Measurements from ENCODE around the gene RIMS1. TPM values are rescaled to one million over a fixed set of nuclear protein-coding genes. Genes with fewer than 3 reads are reported as not detected.

The RIMS1 gene
- total and polyA plus RNA-seq, 9 of the 15 experiments (the other 6 are each of a cell fraction or from before 2014, with no cell fraction given) = not detected

DNA sequence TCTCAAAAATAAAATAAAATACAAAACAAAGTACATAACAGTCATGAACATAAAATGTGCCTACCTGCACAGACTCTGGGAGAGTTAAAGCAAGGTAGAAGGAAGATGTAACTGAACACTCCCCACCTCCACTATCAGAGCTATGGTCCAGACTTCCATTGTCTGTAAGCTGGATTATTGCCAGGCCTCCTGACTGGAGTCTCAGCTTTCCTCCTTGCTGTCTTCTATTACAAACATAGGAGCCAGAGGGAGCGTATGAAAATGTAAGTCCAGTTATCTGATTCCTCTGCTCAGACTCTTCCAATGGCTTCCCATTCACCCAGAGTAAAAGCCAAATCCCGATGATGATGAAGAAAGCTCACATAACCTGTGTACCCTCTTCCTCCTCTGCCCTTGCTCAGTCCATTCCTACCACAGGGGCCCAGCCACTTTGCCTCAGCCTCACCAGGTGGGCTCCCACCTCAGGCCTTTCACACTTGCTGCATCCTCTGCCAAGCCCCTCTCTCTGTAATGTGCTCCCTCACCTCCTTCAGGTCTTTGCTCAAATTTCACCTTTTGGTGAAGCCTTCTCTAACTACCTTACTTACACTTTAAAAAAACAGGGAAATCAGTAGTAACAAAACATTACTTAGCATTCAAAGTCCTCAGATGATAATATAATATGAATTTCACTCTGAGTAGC lies 194.1 kb downstream of the RIMS1 start (continued):
- no peak for TF ChIP-seq CLOCK (CRISPR knock-in tag; IDR thresholded peaks at IDR 0.05; ENCODE audit: borderline replicate concordance)
- TF ChIP-seq GABPB2 (CRISPR knock-in tag; conservative IDR thresholded peaks at IDR 0.05) = no peak

GRCh38 chr6:72081871-72082270 lies 195.5 kb downstream of the RIMS1 start:
- in situ Hi-C loops (cut with MboI) = loop anchor here (10.0 to 25.0 kb wide), 2 partner anchors 545 to 697 kb away; no protein-coding TSS in a partner anchor
- BruUV-seq (replicated peaks) = no TSS peak
- H3K36me3 ChIP-seq (ENCODE audit: control insufficient read depth, insufficient read depth, low read length) = no peaks in the 10 kb centered on the region

More at GRCh38 chr6:72081871-72082270, 195.5 kb downstream of the RIMS1 start:
- intact Hi-C loops (cut with micrococcal nuclease) = no loop called here
- Histone ChIP-seq H3K27me3 (ENCODE audit: control insufficient read depth in 2 of 2, insufficient read depth in 2 of 2, low read length in 2 of 2) (no peaks in the 10 kb centered on the region), H3K9me1 (ENCODE audit: control insufficient read depth, insufficient read depth, low read length) (no peaks in the 10 kb centered on the region), H3K4me3 (no peak overlapping the region), H3K9me3 (replicated peaks; ENCODE audit: control insufficient read depth, insufficient read depth, low read depth, low read length) (no peaks in the 10 kb centered on the region), H3K27ac (ENCODE audit: extremely low read depth, low read depth, low read length) (no peak overlapping the region), H4K20me1 (replicated peaks; ENCODE audit: control insufficient read depth, insufficient read depth, low read length) (no peaks in the 10 kb centered on the region), H3K9ac (ENCODE audit: insufficient read depth in 1 of 2, low read depth in 2 of 2, low read length in 2 of 2) (no peak overlapping the region), H3K4me1 (replicated peaks in 1 of 2; ENCODE audit: control insufficient read depth in 2 of 2, insufficient read depth in 2 of 2, low read length in 2 of 2) (no peaks in the 10 kb centered on the region), H2AFZ (ENCODE audit: low read depth, low read length) (no peak overlapping the region), H3K79me2 (ENCODE audit: control insufficient read depth, insufficient read depth, low read length) (no peaks in the 10 kb centered on the region), H3K4me2 (ENCODE audit: insufficient read depth, low read length) (no peak overlapping the region)
- ChIA-PET POLR2A (no interaction called here), CTCF (ENCODE audit: low intra/inter-chr PET ratio) (no interaction called here)
- DNase-seq (ENCODE audit: extremely low read depth in 1 of 4, low spot score in 3 of 4) (no peak), ATAC-seq (no peak), FAIRE-seq (no peak)
- TF ChIP-seq HDAC6 (IDR thresholded peaks at IDR 0.05; ENCODE audit: low read depth, low read length) = no peak
- TF ChIP-seq SRSF9 (IDR thresholded peaks at IDR 0.05; ENCODE audit: borderline replicate concordance, low read depth, low read length) = no peak
- no peak for TF ChIP-seq PPARD (CRISPR knock-in tag; IDR thresholded peaks at IDR 0.05)
- TF ChIP-seq, protein P1, sequence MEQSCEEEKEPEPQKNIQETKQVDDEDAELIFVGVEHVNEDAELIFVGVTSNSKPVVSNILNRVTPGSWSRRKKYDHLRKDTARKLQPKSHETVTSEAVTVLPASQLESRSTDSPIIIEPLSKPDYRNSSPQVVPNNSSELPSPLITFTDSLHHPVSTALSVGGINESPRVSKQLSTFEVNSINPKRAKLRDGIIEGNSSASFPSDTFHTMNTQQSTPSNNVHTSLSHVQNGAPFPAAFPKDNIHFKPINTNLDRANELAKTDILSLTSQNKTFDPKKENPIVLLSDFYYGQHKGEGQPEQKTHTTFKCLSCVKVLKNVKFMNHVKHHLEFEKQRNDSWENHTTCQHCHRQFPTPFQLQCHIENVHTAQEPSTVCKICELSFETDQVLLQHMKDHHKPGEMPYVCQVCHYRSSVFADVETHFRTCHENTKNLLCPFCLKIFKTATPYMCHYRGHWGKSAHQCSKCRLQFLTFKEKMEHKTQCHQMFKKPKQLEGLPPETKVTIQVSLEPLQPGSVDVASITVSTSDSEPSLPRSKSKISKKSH (CRISPR knock-in tag; IDR thresholded peaks at IDR 0.05) = no peak
- TF ChIP-seq ASH1L (IDR thresholded peaks at IDR 0.05; ENCODE audit: borderline replicate concordance, low read depth, partially characterized antibody) = no peak
- TF ChIP-seq, protein P2, sequence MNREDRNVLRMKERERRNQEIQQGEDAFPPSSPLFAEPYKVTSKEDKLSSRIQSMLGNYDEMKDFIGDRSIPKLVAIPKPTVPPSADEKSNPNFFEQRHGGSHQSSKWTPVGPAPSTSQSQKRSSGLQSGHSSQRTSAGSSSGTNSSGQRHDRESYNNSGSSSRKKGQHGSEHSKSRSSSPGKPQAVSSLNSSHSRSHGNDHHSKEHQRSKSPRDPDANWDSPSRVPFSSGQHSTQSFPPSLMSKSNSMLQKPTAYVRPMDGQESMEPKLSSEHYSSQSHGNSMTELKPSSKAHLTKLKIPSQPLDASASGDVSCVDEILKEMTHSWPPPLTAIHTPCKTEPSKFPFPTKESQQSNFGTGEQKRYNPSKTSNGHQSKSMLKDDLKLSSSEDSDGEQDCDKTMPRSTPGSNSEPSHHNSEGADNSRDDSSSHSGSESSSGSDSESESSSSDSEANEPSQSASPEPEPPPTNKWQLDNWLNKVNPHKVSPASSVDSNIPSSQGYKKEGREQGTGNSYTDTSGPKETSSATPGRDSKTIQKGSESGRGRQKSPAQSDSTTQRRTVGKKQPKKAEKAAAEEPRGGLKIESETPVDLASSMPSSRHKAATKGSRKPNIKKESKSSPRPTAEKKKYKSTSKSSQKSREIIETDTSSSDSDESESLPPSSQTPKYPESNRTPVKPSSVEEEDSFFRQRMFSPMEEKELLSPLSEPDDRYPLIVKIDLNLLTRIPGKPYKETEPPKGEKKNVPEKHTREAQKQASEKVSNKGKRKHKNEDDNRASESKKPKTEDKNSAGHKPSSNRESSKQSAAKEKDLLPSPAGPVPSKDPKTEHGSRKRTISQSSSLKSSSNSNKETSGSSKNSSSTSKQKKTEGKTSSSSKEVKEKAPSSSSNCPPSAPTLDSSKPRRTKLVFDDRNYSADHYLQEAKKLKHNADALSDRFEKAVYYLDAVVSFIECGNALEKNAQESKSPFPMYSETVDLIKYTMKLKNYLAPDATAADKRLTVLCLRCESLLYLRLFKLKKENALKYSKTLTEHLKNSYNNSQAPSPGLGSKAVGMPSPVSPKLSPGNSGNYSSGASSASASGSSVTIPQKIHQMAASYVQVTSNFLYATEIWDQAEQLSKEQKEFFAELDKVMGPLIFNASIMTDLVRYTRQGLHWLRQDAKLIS (CRISPR knock-in tag; IDR thresholded peaks at IDR 0.05) = no peak
- TF ChIP-seq USF2 (CRISPR knock-in tag; IDR thresholded peaks at IDR 0.05) = no peak
- TF ChIP-seq MECOM (CRISPR knock-in tag; IDR thresholded peaks at IDR 0.05) = no peak
- no peak for TF ChIP-seq BHLHE40 (IDR thresholded peaks at IDR 0.05; ENCODE audit: low read length)
- TF ChIP-seq ARID1B (IDR thresholded peaks at IDR 0.05) = no peak
